HepG2 (cell line): ENCODE measurements around the gene SUSD4.

Experiments used
- GABPA ChIP-seq, 2 experiments: IDR thresholded peaks; 2 replicates each; pipeline ENCODE4 v1.6.1; 2011 to 2016; ENCODE audit warnings: low read depth in 2 of 2, low read length in 1 of 2, missing biosample characterization in 1 of 2, missing genetic modification characterization in 1 of 2
- GTF2F1 ChIP-seq: fragments of 150-350 bp; IDR thresholded peaks from 2 replicates; pipeline ENCODE4 v1.6.1; 2014; ENCODE audit warnings: low read length
- MEF2D ChIP-seq: sonication (generic); formaldehyde crosslinking; IDR thresholded peaks from 2 replicates; pipeline ENCODE4 v1.5.1; 2020; ENCODE audit warnings: mild to moderate bottlenecking, missing genetic modification reagents
- NFE2 ChIP-seq: sonication (generic); formaldehyde crosslinking; IDR thresholded peaks from 2 replicates; pipeline ENCODE4 v1.4.0; 2020; ENCODE audit warnings: missing genetic modification reagents
- SRY ChIP-seq: sonication (generic); formaldehyde crosslinking; IDR thresholded peaks from 2 replicates; pipeline ENCODE4 v1.8.0; 2022; ENCODE audit warnings: mild to moderate bottlenecking, missing genetic modification reagents
- STAT5B ChIP-seq: sonication (generic); formaldehyde crosslinking; IDR thresholded peaks from 2 replicates; pipeline ENCODE4 v1.4.0; 2020; ENCODE audit warnings: missing genetic modification reagents
- TF ChIP-seq, protein P1 (sequence below): sonication (generic); formaldehyde crosslinking; IDR thresholded peaks from 2 replicates; pipeline ENCODE4 v1.5.0; 2020; ENCODE audit warnings: mild to moderate bottlenecking, missing genetic modification reagents, moderate library complexity
- TF ChIP-seq, protein P2 (sequence below): sonication (generic); formaldehyde crosslinking; IDR thresholded peaks from 2 replicates; pipeline ENCODE4 v1.4.0; 2020; ENCODE audit warnings: mild to moderate bottlenecking, missing genetic modification reagents

GRCh38 chr1:223320959-223321358 is 43.0 kb downstream of the SUSD4 start:
- TF ChIP-seq, protein P1, sequence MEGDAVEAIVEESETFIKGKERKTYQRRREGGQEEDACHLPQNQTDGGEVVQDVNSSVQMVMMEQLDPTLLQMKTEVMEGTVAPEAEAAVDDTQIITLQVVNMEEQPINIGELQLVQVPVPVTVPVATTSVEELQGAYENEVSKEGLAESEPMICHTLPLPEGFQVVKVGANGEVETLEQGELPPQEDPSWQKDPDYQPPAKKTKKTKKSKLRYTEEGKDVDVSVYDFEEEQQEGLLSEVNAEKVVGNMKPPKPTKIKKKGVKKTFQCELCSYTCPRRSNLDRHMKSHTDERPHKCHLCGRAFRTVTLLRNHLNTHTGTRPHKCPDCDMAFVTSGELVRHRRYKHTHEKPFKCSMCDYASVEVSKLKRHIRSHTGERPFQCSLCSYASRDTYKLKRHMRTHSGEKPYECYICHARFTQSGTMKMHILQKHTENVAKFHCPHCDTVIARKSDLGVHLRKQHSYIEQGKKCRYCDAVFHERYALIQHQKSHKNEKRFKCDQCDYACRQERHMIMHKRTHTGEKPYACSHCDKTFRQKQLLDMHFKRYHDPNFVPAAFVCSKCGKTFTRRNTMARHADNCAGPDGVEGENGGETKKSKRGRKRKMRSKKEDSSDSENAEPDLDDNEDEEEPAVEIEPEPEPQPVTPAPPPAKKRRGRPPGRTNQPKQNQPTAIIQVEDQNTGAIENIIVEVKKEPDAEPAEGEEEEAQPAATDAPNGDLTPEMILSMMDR (CRISPR knock-in tag), result no peak
- TF ChIP-seq STAT5B (CRISPR knock-in tag), result no peak
- TF ChIP-seq MEF2D (CRISPR knock-in tag), result no peak
- no peak for TF ChIP-seq GABPA (IDR thresholded peaks at IDR 0.05; ENCODE audit: low read depth, low read length)
- no peak for TF ChIP-seq GABPA (CRISPR knock-in tag; IDR thresholded peaks at IDR 0.05; ENCODE audit: low read depth)
- TF ChIP-seq, protein P2, sequence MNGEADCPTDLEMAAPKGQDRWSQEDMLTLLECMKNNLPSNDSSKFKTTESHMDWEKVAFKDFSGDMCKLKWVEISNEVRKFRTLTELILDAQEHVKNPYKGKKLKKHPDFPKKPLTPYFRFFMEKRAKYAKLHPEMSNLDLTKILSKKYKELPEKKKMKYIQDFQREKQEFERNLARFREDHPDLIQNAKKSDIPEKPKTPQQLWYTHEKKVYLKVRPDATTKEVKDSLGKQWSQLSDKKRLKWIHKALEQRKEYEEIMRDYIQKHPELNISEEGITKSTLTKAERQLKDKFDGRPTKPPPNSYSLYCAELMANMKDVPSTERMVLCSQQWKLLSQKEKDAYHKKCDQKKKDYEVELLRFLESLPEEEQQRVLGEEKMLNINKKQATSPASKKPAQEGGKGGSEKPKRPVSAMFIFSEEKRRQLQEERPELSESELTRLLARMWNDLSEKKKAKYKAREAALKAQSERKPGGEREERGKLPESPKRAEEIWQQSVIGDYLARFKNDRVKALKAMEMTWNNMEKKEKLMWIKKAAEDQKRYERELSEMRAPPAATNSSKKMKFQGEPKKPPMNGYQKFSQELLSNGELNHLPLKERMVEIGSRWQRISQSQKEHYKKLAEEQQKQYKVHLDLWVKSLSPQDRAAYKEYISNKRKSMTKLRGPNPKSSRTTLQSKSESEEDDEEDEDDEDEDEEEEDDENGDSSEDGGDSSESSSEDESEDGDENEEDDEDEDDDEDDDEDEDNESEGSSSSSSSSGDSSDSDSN (CRISPR knock-in tag), result no peak
- no peak for TF ChIP-seq SRY (CRISPR knock-in tag)
- no peak for TF ChIP-seq NFE2
- TF ChIP-seq GTF2F1, result no peak
